ENCODE results near the gene EML4.

DNA sequence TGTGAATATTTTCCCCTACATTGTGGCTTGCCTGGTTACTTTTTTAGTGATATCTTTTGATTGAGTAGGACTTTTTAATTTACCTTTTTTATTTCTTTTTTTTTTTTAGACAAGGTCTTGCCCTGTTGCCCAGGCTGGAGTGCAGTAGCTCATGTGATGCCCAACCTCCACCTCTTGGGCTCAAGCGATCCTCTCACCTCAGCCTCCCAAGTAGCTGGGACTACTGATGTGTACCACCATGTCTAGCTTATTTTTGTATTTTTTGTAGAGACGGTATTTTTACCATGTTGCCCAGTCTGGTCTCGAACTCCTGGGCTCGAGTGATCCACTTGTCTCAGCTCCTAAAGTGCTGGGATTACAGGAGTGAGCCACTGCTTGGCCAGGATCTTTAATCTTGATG lies 25.3 kb downstream of the EML4 start:
- TF ChIP-seq, protein P1, sequence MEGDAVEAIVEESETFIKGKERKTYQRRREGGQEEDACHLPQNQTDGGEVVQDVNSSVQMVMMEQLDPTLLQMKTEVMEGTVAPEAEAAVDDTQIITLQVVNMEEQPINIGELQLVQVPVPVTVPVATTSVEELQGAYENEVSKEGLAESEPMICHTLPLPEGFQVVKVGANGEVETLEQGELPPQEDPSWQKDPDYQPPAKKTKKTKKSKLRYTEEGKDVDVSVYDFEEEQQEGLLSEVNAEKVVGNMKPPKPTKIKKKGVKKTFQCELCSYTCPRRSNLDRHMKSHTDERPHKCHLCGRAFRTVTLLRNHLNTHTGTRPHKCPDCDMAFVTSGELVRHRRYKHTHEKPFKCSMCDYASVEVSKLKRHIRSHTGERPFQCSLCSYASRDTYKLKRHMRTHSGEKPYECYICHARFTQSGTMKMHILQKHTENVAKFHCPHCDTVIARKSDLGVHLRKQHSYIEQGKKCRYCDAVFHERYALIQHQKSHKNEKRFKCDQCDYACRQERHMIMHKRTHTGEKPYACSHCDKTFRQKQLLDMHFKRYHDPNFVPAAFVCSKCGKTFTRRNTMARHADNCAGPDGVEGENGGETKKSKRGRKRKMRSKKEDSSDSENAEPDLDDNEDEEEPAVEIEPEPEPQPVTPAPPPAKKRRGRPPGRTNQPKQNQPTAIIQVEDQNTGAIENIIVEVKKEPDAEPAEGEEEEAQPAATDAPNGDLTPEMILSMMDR (IDR thresholded peaks at IDR 0.05), result no peak
- no peak for TF ChIP-seq POLR2A (IDR thresholded peaks at IDR 0.05)

Measured in ovary (tissue), 3 donors.